ENCODE measurements around the gene NIPSNAP2.

GRCh38 chr7:55939514-55940123 lies 24.8 kb upstream of the NIPSNAP2 start:
- TF ChIP-seq EZH2 (IDR thresholded peaks at IDR 0.05; ENCODE audit: borderline replicate concordance, control insufficient read depth, low read depth, low read length) = no peak
- TF ChIP-seq POLR2AphosphoS2 (IDR thresholded peaks at IDR 0.05; ENCODE audit: low read depth, low read length) = no peak
- TF ChIP-seq PAX5 (IDR thresholded peaks at IDR 0.05; ENCODE audit: borderline replicate concordance, low read depth, low read length) = no peak
- no peak for TF ChIP-seq SUZ12 (IDR thresholded peaks at IDR 0.05; ENCODE audit: unreplicated experiment)
- TF ChIP-seq RFX5 (IDR thresholded peaks at IDR 0.05; ENCODE audit: low read depth, low read length) = no peak
- no peak for TF ChIP-seq YY1 (IDR thresholded peaks at IDR 0.05; ENCODE audit: low read depth, low read length)
- no peak for TF ChIP-seq CTCF (IDR thresholded peaks at IDR 0.05 in 2 of 3, conservative IDR thresholded peaks at IDR 0.05 in 1 of 3; ENCODE audit: control insufficient read depth in 2 of 3, extremely low read depth in 1 of 3, insufficient read depth in 1 of 3, low read depth in 3 of 3, low read length in 3 of 3)
- TF ChIP-seq MEF2A (IDR thresholded peaks at IDR 0.05; ENCODE audit: insufficient read depth, low read depth, low read length) = no peak
- TF ChIP-seq ATF3 (IDR thresholded peaks at IDR 0.05; ENCODE audit: borderline replicate concordance, extremely low read depth, low read depth, low read length) = no peak
- no peak for TF ChIP-seq EP300 (IDR thresholded peaks at IDR 0.05; ENCODE audit: borderline replicate concordance in 1 of 2, control insufficient read depth in 1 of 2, low read depth in 2 of 2, low read length in 2 of 2)
- no peak for TF ChIP-seq NR2C2 (IDR thresholded peaks at IDR 0.05; ENCODE audit: borderline replicate concordance, control insufficient read depth, insufficient read length, low read depth)
- no peak for TF ChIP-seq CEBPZ (IDR thresholded peaks at IDR 0.05; ENCODE audit: low read depth, low read length)
- no peak for TF ChIP-seq SMC3 (IDR thresholded peaks at IDR 0.05; ENCODE audit: borderline replicate concordance, low read length)
- TF ChIP-seq USF1 (IDR thresholded peaks at IDR 0.05; ENCODE audit: borderline replicate concordance, extremely low read length, insufficient read depth, low read depth, low read length) = no peak
